Activated CD4-positive, alpha-beta T cell treated with anti-CD3 and anti-CD28 coated beads for 24 hours (primary cell): ENCODE results near the gene CIDEB.
"Not testable (repeated sequence)": the region's sequence is repeated elsewhere in the genome, so short reads cannot be mapped to it uniquely, and the experiment has no call there.

Experiments used
- DNase-seq, 2 donors: peaks; one replicate each; pipeline ENCODE4 v3.0.0-alpha.2; 2020; ENCODE audit warnings: low read depth in 2 of 2

Gene CIDEB

DNA sequence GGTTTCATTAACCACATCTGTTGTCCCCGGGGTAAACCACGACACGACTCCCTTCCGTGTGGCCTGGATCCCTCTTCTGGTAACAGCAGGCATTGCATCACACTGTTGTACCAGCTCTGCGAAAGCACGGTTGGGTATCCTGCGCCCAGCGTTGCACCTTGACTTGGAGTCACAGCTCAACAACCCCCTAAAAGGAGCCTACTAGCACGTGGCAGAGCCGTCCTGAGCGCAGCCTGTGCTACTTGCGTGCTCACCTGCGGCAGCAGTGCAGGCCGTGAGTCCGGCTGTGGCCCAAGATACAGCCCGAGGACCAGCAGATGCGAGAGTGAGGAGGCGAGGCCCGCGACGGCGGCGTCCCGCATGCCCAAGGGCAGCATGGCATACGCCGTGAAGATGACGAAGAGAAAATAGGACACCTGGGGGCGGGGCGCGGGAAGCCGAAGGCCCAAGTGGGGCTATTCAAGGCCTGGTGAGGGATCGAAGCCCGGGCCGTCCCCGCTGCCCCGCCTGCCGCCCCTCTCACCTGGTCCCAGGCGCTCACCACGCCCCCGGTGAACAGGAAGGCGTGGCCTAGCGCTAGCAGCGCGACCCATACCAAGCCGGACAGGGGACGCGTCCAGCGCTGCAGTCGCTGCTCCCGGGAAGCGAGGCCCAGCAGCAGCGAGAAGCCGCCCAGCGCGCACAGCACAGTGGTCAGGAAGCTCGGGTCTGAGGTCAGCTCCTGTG, 24.7 kb upstream of the CIDEB start:
- DNase-seq: peak; percentile 71 to 72

DNA sequence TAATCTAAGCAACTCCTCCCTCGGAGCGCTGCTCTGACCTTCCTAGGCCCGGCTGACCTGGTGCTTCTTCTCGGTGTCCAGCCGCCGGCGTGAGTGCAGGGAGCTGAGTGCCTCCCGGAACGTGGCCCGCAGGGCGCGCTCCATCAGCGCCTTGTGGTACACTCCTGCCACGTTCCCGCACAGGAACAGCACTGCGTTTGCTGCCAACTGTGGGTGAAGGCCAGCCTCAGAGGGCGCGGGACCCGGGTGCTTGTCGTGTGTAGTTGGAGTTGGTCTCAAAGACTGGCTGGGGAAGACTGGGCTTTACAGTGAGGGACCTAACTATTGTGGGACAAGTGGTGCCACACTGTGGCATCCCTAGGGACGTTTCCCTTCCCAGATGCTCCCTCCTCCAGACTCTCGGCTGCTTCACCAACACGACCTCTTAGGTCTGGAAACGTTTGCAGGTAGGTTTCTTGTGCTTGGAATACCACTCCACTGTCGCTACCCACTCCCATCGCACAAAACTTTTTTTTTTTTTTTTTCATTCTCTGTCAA, 24.0 kb upstream of the CIDEB start:
- no peak for DNase-seq

DNA sequence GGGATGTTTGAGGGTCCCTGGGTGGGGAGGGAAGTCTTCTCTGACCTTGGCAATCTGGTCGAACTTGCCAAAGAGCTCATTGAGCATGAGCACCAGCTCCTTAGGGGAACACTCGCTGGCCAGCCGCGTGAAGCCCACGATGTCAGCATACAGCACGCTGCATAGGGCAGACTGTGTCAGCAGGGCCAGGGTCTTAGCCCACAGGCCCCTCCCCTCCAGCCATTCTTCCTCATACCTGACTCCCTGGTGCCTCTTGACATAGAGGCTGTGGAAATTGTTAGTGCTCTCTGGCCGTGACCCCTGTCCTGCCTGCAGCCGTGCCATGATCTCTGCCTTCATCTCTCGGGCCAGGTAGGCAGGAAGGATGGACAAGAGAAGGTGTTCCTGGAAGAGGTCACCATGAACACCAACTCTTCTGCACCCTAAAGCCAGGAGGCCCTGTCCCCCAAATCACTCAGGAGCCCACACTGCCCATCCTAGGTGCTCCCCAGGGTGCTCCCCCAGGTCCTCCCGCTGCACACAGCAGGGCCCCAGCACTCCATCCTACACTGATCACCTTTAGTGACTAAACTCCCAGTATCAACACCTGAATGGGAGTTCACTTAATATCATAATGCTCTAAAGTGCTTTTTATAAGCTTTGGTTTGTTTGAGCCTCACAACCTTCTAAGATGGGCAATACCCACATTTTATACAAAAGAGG, 23.3 kb upstream of the CIDEB start:
- DNase-seq: no peak

DNA sequence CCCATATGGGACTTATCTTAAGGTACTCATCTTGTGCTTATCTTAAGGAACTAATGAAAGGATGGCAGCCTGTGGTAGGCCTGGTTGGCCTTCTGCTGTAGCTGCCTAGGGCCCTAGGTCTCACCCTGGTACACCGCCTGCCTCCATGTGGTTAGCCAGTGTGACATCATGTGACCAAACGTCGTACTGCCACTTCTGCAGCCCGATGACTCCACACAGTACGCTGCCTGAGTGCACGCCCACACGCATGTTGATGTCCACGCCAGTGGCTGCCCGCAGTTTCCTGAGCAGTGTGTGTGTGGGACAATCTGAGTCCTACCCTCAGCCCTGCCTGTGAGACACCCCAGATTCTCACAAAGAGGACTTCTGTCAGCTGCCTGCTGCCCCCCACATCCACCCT, 22.0 kb upstream of the CIDEB start:
- DNase-seq: no peak

DNA sequence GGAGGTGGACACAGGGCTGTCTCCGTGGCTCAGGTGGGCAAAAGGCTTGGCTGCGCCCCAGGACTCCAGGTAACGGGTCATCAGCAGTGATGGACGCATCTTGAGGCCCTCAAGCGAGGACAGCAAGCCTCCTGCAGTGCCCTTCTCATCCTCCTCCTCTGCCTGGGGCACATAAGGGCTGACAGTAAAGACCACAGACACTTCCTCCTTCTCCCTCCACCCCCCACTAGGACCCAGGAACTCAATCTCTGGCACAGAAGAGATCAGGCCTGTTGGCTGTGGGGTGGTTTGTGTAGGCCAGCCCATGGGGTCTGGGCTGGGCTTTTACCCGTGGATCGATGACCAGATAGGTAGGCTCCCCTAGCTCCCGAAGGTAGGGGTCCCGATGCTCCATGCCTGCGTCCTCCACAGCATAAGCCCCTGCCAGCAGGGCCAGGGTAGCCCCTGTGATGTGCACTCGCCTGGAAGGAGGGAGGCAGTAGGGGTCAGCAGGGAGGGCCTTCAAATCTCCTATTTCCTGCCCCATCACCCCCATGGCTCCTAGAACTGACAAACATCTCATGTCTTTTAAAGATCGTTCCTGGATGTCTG, 21.4 kb upstream of the CIDEB start:
- no peak for DNase-seq

DNA sequence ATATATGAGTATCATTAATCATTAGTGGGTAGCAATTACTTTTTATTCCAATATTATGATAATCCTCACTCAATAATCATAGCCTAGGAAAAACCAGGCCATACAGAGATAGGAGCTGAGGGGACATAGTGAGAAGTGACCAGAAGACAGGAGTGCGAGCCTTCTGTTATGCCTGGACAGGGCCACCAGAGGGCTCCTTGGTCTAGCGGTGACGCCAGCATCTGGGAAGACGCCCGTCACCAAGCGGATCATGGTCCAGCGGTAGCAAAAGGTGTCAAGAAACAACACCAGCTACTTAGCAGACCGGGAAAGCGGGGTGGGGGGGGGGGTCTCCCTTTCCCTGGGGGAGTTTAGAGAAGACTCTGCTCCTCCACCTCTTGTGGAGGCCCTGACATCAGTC, 20.1 kb upstream of the CIDEB start:
- DNase-seq: not testable (repeated sequence)

DNA sequence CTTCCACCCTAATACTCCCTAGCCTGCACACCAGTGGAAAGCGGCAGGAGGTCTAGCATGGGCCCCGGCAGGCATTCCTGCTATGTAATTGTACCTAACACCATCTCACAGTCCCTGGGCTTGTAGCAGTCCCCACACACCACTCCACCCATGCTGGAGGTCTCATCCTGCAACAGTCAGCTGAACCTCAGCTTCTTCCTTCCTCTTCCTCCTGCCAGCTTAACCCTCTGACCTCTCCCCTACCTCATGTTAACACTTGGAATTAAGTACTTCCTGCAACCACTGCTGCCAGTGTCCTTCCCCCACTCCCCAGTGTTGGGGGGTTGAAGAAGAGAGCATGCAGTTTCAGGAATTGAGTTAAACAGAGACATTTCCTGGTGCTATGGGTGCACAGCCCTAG, 19.5 kb upstream of the CIDEB start:
- DNase-seq: no peak

DNA sequence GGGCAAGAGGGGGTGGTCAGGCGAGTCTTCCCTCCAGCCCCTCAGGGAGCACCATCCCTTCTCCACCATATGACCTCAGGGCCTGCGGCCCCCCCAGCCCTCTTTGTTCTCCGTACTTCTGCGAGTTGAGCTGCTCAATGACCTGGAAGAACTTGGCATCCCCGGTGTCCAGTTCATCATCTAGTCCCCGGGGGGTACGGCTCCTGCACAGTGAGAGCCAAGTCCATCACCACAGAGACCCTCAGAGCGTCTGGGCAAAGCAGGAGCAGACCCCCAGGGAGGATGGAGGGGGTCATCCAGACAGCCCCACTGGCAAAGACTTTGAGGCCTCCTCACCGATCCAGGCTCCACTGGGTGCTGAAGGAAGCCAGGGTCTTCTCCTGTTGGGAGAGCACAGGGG, 18.2 kb upstream of the CIDEB start:
- DNase-seq: no peak

DNA sequence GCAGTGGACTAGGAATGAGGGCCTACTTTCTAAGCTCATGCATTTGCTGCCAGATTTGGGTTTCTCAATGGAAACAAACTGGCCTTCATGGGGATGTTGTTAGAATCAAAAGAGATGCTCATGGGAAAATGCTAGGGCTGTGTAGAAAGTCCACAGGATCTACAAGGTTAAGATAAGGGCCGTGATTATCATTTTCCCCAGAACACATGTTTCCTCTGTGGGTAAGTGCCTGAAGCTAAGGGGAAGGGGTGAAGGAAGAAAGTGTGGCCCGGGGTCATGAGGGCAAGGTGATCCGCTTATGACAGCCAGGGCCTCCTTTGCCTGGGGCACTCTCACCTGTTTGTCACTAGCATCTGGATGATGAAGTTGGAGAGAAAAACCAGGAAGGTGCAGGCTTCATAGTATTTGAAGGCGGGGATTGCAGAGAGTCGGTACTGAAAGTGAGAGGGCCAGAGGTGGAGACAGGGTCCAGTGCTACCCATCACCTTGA, 17.3 kb upstream of the CIDEB start:
- no peak for DNase-seq

DNA sequence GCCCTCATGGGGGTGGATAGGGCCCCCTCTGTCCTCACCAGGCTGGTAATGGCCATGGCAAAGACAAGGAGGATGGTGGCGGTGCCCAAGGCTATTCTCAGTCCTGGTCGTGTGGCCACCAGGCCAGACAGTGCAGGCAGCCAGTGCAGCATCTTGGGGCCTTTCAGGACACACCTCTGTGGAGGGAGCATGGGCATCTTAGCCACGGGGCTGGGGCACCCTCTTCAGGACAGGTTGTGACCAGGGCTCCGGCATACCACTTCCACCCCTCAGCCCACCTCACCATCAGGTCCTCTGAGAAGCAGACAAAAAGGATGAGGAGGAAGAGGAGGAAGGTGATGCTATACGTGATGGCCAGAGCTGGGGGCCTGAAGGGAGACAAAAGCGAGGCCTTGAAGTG, 16.2 kb upstream of the CIDEB start:
- DNase-seq: no peak

DNA sequence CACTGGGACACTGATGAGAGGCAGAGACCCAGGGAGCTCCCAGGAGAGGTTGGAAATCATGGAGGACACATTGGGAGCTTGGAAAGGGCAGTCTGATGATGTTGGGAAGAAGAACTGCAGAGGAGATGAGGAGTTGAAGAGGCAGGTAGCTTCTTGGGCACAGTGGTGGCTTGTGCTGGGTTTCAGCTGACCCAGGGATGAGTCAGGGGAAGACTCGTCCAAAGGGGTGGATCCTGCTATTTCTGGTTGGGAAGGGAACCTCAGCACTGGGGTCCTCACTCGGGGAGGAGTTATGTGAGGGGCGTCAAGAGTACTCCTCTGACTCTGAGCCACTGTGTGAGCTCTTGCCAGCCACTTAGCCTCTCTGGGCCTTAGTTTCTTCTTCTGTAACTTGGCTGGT, 15.6 kb upstream of the CIDEB start:
- no peak for DNase-seq

DNA sequence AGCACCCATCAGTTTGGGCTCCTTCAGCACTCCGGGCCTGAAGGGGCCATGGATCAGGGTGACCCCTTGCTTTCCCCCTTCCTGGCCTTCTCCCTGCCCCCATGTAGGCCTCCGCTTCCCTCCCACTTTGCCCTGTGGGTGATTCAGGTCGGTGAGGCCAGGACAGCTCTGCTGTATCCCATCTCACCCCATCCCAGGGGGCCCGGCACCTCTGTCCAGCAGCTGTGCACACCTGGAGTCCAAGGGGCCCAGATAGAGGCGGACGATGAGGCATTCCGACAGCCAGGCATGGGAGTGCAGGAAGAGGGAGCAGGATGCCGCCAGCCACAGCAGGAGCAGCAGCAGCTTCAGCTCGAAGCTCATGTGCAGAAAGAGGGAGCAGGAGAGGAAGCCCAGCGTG, 14.9 kb upstream of the CIDEB start:
- no peak for DNase-seq

DNA sequence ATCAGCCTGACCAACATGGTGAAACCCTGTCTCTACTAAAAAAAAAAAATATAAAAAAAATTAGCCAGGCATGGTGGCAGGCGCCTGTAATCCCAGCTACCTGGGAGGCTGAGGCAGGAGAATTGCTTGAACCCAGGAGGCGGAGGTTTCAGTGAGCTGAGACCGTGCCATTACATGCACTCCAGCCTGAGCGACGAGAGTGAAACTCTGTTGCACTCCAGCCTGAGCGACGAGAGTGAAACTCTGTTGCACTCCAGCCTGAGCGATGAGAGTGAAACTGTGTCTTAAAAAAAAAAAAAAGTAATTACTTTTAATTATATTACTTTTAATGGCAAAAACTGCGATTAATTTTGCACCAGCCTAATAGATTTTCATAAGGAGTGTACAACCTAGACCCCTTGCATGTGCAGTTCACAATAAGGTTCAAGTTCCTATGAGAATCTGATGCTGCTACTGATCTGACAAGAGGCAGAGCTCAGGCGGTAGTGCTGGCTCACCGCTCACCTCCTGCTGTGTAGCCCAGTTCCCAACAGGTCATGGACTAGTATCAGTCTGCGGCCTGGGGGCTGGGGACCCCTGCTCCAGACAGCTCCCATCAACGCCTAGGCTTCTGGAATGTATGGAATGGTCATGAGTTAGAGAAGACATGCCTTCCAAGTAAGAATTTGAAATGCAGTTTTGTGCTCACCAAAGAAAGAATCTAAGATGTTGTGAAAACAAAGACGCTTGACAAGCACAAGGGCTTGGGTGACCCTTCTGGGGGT, 13.6 kb upstream of the CIDEB start:
- DNase-seq: no peak

DNA sequence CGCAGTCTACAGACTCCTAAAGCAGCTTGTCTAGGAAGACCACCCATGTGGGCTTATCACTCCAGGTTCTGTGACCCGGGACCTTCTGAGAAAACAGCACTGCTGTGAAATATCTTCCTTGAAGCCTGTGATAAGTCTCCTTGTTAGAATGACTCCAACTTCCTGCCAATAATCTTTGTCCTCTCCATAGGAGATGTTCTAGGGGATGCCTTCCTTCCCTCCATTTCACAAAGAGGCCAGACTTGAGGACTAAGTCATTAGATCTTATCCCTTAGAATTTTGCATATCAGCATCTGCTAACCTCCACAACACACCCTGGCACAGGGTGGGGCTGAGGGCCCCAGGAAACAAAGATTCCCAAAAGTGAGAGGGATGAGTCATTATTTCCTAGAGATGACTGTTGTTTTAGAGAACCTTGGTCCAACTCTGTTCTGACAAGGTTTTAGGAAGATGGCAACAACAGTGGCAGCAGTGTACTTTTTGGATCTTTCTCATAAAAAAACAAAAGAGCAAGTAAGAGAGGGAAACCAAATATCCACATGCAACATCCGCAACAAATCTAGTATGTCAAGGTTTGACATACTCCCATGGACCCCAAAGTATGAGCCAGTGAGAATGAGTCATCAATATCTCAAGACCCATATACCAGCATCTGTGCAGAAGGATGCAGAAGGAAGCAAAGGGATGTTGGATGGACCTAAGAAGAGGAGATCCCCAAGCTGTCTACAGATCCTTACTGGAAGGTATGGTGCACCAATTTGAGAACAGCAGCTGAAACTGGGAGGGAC, 9.6 kb upstream of the CIDEB start:
- DNase-seq: no peak

DNA sequence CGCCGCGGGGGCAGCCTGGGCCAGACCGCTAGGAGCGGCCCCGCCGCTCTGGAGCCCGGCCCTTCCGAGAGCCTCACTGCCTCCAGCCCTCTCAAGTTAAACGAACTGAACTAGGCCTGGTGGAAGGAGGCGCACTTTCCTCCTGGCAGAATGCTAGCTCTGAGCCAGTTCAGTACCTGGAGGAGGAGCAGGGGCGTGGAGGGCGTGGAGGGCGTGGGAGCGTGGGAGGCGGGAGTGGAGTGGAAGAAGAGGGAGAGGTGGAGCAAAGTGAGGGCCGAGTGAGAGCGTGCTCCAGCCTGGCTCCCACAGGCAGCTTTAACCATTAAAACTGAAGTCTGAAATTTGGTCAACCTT, 8.8 kb upstream of the CIDEB start:
- no peak for DNase-seq

DNA sequence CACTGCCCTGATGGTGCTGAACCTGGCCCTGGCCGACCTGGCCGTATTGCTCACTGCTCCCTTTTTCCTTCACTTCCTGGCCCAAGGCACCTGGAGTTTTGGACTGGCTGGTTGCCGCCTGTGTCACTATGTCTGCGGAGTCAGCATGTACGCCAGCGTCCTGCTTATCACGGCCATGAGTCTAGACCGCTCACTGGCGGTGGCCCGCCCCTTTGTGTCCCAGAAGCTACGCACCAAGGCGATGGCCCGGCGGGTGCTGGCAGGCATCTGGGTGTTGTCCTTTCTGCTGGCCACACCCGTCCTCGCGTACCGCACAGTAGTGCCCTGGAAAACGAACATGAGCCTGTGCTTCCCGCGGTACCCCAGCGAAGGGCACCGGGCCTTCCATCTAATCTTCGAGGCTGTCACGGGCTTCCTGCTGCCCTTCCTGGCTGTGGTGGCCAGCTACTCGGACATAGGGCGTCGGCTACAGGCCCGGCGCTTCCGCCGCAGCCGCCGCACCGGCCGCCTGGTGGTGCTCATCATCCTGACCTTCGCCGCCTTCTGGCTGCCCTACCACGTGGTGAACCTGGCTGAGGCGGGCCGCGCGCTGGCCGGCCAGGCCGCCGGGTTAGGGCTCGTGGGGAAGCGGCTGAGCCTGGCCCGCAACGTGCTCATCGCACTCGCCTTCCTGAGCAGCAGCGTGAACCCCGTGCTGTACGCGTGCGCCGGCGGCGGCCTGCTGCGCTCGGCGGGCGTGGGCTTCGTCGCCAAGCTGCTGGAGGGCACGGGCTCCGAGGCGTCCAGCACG, 8.2 kb upstream of the CIDEB start:
- DNase-seq: no peak

DNA sequence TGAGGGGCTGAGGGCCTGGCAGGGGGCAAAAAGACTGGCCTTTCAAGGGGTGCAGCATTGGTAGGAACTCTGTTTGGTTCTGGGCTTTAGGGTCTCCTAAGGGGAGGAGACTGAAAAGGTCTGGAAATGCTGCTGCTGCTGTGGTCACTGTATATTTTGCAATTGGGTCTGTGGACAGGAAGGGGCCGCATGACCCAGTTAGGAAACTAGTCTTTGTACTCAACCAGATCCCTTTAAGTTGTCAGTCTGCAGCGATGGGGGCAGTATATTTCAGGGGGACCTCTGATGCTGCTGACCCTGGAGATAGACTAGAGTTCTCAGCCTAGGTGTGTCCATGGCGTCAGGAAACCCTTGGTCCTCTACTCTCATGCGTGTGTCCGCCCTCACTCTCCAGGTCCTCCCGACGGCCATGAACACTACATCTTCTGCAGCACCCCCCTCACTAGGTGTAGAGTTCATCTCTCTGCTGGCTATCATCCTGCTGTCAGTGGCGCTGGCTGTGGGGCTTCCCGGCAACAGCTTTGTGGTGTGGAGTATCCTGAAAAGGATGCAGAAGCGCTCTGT, 7.5 kb upstream of the CIDEB start:
- DNase-seq: no peak

DNA sequence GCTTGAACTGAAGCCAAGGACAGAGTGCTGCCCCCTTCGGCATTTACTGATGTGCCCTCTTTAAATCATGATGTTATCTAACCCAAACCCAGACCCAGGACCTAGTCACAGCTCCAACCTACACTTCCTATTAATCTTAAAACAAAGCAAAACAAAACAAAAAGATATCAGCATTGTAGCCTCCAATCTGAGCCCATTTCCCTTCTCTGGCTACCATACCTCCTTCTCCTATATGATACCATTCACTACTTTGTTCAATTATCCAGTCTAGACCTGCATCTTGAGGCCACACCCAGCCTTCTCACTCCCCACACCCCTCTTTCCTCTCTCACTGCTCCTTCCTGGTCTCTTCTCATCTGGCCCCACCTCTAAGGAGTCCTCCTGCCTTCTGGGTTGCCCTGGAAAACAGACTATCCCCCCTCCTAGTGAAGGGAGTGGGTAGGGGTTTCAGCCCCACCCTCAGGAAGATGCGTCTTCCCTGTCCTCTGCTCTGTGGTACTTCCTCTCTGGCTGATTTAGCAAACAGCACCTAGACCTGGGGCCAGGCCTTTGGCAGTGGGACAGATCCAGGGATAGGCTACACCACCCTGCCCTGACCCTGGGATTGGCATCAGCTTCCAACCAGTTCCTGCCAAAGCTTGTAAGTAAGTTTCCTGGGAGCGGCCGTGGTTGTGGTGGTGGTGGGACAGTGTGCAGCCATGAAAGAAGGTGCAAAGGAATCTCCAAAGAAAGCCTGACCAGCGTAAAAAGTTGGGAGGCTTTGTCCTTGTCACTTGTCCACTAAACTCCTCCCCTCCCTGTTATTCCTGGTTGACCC, 6.8 kb upstream of the CIDEB start:
- DNase-seq: no peak

DNA sequence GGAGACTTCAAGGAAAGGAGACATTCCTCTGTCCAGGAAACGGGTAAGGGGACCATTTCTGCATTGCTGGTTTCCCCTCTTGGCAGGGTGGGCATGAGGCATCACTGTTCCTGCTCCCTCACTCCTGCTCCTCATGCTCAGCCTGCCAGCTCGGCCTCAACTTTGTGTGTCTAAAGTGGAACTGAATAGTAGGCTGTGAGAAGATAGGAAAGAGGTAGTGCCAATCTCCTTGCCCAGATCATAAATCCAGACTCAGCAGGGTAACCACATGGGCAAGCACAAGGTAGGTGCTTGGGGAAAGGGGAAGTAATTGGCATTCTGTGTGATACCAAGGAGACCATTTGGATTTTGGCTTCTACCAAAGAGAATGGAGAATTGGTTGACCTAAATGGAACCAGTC, 6.1 kb upstream of the CIDEB start:
- no peak for DNase-seq
